ENCODE data around the gene SMYD3.

- TF ChIP-seq POLR2AphosphoS5 (IDR thresholded peaks at IDR 0.05; ENCODE audit: low read depth, low read length) = no peak
- no peak for TF ChIP-seq TAF1 (IDR thresholded peaks at IDR 0.05; ENCODE audit: borderline replicate concordance, insufficient read depth, low read length)
- TF ChIP-seq FOXP2 (optimal IDR thresholded peaks at IDR 0.05; ENCODE audit: borderline replicate concordance, extremely low read depth, extremely low read length, insufficient read depth) = no peak
Measured at GRCh38 chr1:246169486-246169885, 337.6 kb downstream of the SMYD3 start.
